Activated CD8-positive, alpha-beta memory T cell treated with anti-CD3 and anti-CD28 coated beads for 36 hours (primary cell): Measurements from ENCODE around the gene INTS6L. TPM values are rescaled to one million over a fixed set of nuclear protein-coding genes. Genes with fewer than 3 reads are reported as not detected.

Experiments
- CTCF ChIA-PET: fragments of 350-600 bp; sonication (Branson Sonifier 250); formaldehyde crosslinking; loops from one replicate; lab custom pipeline; 2021; ENCODE audit warnings: antibody characterized with exemption; lab: Charles Lee
- POLR2A ChIA-PET: fragments of 350-600 bp; sonication (Branson Sonifier 250); formaldehyde crosslinking; loops from one replicate; lab custom pipeline; 2021; ENCODE audit warnings: antibody characterized with exemption; lab: Charles Lee
- total RNA-seq, 2 experiments: library from RNA; stranded (reverse); gene quantifications; one replicate each; pipeline ENCODE4 v1.2.3, GENCODE V29; 2021

The INTS6L gene, protein sequence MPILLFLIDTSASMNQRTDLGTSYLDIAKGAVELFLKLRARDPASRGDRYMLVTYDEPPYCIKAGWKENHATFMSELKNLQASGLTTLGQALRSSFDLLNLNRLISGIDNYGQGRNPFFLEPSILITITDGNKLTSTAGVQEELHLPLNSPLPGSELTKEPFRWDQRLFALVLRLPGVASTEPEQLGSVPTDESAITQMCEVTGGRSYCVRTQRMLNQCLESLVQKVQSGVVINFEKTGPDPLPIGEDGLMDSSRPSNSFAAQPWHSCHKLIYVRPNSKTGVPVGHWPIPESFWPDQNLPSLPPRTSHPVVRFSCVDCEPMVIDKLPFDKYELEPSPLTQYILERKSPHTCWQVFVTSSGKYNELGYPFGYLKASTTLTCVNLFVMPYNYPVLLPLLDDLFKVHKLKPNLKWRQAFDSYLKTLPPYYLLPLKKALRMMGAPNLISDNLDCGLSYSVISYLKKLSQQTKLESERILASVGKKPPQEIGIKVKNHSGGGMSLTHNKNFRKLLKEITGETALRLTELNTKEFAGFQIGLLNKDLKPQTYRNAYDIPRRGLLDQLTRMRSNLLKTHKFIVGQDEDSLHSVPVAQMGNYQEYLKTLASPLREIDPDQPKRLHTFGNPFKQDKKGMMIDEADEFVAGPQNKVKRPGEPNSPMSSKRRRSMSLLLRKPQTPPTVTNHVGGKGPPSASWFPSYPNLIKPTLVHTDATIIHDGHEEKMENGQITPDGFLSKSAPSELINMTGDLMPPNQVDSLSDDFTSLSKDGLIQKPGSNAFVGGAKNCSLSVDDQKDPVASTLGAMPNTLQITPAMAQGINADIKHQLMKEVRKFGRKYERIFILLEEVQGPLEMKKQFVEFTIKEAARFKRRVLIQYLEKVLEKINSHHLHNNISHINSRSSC
- total RNA-seq = 10 to 100 TPM; 19.1 to 19.4 TPM

DNA sequence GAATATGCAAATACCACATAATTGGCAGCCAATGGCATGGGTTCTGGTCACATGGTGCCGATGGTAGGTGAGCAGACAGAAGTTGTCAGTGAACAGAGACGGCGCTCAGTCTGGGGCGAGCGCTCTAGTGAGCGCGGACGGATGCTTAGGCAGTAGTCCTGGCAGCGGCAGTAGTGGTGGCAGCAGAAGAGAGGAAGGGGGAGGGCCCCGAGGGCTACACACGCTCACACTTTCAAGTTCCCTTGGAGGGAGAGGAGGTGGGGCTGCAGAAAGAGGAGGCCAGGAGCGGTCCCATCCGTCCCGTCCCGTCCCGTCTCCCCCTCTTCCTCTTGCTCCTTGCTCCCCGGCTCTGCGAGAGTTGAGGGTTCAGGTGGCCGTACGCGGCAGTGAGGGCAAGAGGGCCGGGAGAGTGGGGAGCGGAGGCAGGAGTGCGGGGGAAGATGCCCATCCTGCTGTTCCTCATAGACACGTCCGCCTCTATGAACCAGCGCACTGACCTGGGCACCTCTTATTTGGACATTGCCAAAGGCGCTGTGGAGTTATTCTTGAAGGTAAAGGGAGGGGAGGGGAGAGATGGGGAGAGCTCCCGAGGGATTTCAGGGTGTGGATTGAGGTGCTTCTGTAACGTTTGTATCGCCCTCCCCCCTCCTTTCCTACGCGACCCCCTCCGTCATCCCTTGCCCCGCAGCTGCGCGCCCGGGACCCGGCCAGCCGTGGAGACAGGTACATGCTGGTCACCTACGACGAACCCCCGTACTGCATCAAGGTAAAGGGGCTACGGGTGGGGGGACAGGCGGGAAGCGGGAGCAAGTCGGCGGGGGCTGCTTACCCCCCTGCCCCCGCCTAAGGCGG is at the start of gene INTS6L:
Gene INTS6L (plus strand): TSS at position 108 of the 852 bp plus-strand sequence. CDS start 333 bp downstream, at position 441.
- ChIA-PET CTCF (no interaction called here), POLR2A (no interaction called here)

DNA sequence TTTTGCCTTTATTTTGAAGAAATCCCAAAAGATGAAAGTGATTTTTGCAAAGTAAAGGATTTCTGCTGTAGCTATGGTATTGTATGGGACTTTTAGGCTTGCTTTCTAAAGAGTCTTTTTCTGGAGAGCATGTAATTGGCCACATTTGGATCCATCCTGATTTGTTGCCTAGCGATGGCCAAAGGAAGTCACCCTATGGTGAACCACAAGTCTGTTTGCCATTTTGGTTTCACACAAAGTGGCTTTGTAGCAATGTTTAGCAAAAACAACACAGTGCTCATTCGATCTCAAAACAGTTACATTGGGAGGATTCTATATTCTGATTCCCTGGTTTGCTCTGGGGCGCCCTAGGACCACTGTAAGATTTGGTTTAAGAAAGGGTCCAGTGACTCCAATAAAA is 44.1 kb upstream of the INTS6L start:
- POLR2A ChIA-PET = no interaction called here
- CTCF ChIA-PET = no interaction called here

DNA sequence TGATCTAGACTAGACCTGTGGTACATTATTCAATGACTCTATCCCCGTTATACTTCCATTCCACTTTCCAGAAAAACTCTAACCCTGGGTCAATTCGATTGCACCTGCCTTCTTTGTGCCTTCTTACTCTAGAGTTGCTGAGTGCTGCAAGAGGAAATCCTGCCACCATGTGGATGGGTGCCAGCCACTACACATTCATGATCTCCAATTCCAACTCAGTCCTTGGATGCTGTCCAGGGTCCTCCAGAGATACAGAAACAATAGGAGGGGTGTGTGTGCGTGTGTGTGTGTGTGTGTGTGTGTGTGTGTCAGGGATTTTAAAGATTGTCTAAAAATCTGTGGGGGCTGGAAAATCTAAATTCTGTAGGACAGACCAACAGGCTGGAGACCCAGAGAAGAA is 42.9 kb upstream of the INTS6L start:
- ChIA-PET POLR2A (no interaction called here), CTCF (no interaction called here)

DNA sequence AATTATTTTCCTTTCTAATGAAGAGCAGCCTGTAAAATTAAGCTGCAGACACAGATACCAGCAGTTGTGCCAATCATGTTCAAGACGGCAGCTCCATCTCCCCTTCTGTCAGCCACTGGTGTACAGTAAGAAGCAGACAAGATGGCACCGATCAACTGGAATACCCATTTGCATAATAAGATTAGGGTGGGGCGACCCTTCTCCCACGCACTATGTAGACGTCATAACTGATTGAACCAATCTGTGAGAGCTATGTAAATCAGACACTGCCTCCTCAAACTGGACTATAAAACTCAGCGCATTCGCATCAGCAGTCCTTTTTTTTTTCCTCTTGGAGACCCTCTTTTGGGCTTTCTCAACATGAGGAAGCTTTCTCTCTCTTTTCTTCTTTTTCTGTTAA is 40.4 kb upstream of the INTS6L start:
- POLR2A ChIA-PET = no interaction called here
- CTCF ChIA-PET = no interaction called here

DNA sequence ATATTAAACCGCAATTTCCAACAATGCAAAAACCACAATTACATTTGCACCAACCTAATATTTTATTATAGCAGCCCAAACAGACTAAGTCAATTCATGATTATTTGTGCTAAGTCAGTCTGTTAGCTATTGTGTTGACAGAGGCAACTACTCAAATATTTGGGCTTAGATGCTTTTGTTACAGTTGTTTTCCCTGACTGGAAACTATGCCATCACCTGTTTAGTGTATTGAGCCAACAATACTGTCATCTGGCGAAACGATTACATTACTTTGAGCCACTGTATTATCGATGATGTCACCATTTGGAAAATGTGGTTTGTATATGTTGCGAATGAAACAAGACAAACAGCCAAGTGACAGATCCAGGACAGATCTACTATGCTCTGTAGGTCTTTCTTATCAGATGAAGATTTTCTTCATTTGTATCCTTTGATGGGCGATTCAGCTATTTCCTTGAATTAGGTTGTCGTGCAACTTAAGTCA is 38.7 kb upstream of the INTS6L start:
- ChIA-PET CTCF (no interaction called here), POLR2A (no interaction called here)

DNA sequence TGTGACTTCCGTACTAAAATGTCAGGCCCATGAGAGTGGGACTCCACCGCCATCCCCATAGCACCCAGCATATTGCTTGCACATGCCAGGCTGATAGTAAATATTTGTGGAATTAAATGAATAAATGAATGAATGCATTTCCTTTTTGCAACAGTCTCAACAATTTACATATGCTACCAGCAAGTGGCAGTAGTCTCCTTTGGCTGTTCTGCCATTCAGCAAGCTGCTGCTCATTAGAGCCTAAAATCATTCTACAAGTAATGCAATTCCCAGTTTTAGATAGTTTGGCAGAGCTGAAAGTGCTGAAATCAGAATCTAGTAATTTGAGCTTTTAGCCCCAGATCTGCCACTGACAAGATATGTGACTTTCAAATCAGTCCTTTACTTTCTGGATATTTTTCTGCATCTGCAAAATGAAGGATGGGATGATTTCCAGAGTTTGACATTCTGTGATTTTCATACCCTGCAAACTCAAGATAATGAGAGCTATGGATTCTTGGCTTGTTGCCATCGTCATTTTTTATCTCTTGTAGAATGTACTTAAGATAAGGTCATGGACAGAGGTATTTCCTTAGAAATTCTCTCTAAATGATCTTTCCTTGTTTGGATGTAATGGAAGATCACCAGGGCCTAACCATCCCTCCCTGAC is 35.7 kb upstream of the INTS6L start:
- ChIA-PET POLR2A (no interaction called here), CTCF (no interaction called here)

DNA sequence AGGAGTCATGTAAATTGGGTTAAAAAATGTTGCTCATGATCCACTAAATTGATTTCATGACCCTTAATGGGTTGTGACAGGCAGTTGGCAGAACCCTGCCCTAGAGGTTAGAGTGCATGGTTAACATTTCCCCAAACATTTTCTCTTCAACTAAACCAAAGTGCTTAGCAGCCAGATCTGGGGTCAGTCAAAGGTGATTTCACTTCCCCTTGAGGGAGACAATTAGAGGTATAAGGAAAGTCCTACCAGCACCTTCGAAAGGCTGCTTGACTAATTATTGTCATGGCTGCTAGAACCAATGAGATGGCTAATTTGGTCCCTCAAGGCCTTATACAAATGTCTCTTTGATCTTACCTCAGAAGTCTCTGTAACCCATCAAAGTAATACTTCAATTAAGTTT is 30.9 kb upstream of the INTS6L start:
- POLR2A ChIA-PET = no interaction called here
- CTCF ChIA-PET = no interaction called here

DNA sequence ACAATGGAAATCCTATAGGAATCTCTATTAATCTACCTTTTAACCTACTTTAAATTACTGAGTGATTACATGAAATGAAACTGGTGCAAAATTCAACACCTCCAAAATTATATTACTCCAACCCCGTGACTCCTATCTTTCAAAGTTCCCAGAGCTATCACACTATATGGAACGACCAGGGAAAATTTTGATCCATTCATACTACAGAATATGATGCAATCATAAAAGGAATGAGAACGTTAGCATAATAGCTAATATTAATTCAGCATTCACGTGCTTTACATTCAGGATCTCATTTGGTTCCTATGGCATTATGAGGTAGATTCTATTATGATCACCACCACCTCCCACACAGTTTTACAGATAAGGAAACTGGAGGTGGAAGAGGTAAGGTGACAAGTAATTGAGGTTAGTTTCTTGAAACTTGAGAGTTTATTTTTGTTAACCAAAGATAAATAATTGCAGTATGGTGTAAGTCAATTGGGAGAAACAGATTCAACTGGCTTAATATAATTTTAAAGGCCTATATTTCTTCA is 29.4 kb upstream of the INTS6L start:
- POLR2A ChIA-PET = no interaction called here
- CTCF ChIA-PET = no interaction called here

DNA sequence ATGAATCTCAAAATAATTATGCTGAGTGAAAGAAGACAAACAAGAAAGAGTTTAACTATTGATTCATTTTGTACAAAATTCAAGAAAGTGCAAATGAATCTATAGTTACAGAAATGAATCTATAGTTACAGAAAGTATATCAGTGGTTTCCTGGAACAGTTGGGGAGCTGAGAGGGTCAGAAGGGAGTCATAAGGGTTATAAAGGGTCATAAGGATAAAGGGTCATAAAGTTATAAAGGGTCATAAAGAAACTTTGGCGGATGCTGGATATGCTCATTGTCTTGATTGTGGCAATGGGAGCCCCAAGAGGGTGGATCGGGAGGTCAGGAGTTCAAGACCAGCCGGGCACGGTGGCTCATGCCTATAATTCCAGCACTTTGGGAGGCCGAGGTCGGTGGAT is 26.0 kb upstream of the INTS6L start:
- POLR2A ChIA-PET = no interaction called here
- CTCF ChIA-PET = no interaction called here

DNA sequence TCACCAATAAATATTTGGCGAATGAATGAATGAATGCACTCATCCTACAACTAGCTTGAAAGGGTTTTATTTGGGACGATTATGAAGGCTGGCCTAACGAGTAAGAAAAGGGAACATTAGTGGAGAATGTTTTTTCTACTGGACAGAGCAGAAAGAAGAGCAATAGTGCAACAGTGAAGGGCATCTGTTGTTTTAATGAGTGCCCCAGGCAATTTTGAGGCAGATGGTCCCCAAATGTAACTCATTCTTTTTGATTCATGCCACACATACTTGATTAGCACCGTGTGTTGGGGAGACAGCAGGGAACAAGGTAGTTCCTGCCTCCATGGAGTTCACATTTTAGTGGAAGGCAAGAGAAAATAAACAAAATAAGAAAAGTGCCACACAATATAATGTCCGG is 22.7 kb upstream of the INTS6L start:
- CTCF ChIA-PET = no interaction called here

DNA sequence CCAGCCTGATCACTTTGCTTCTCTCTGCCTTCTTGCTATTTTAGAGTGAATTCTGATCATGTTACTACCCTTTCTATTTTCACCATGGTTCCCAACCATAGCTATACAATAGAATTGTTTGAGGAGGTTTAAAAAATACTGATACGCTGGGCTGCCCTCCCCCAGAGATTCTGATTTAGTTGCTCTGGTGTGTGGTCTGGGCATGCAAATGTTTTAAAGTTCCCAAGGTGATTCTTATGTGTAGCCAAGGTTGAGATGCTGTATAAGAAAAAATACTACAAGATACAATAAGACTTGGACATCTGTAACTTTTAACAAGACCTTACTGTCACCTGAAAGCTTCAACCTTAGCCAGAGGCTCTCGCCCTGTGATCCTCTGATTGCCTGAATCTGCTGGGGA is 22.2 kb upstream of the INTS6L start:
- ChIA-PET CTCF (no interaction called here), POLR2A (no interaction called here)

More for the DNA sequence above, 22.7 kb upstream of the INTS6L start:
- POLR2A ChIA-PET = no interaction called here

DNA sequence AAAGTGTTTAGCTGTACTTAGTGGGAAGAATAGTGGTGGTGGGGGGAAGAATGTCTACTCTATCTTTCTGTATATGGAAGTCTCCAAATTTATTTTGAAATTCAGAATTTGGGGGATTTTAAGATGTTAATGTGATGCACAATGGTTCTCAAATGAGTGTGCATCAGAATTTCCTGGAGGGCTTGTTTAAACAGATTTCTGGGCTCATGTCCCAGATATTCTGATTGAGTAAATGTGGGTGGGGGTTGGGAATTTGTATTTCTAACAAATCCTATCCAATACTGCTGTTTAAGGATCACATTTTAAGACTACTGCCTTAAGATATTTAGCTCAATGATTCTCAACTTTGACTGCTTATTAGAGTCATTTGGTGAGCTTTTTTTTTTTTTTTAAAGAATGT is 15.1 kb upstream of the INTS6L start:
- ChIA-PET POLR2A (no interaction called here), CTCF (no interaction called here)

DNA sequence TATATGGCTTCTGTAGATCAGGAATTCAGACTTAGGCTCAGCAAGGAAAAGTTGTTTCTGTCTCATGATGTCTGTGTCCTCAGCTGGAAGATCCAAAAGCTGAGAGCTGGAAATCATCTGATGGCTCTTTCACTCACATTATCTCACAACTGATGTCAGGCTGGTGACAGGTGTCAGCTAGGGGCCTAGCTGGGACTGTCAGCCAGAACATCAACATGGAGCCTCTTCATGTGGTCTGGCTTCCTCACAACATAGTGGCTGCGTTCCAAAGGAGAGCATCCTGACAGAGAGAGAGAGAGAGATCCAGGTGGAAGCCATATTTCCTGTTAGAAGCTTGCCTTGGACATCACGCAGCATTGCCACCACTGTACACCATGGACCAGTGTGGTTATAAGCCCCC is 10.6 kb upstream of the INTS6L start:
- POLR2A ChIA-PET = no interaction called here

DNA sequence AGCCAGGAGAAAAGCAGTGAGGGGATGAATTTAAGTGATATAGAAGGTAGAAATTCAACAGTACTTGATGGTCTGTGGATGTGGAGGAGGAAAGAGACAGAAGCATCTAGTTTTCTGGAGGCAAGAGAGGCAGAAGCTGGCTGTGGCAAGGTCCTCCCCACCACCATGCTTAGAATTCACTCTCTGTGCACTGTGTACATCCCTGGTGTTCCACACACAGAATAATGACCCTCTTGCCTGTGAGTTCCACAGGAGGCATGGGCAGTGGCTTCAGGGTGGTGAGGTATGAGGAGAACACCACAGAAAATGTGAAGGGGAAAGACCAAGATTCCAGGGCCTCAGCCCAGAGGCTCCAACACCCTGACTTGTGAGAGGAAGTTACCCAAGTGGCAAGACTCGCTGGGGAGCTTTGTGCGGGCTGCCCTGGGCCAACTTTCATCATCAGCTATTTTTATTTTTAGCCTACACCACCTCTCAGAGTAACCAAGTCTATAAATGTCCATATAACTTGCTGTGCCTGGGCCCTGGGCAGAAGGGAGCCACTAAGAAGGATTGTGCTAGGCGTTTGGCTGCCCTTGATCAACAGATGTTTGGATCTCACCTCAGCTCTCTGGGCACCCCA is 7.8 kb upstream of the INTS6L start:
- ChIA-PET CTCF (no interaction called here), POLR2A (no interaction called here)

More for the DNA sequence above, 10.6 kb upstream of the INTS6L start:
- CTCF ChIA-PET = no interaction called here

DNA sequence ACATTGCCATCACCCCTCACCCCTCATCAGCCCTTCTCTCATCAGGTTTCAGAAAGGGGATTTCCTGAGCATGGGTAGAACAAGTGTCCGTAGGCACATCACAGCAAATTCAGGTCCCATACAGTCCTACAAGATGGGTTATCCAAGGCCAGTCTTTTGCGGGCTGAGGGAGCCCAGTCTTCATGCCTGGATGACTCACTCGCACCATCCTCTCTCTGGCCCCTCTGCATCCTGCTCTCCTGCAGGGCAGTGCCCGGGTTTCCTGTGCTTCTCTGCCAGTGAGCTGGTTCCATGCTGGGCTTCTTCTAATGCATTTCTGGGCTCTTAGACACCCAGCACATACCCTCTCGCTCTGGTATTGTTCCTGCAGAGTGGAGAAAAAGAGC is 7.3 kb upstream of the INTS6L start:
- POLR2A ChIA-PET = no interaction called here
- CTCF ChIA-PET = no interaction called here

DNA sequence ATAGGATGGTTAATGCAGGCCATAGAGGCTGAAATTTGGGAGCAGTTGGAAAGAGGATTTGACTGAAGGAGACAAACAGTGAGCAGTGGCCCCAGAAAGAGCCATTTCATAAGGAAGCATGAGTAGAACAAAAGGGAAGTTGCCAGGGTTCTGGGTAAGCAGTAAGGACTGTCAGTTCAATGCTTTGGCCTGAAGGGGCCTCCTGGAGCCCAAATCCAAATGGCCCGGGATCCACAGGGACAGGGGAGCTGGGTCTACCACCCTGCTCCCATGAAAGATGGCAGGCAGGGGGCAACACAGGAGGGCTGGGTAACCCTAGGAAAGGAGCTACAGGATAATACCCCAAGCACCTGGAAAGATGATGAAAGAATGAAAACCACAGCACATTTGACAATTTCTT is 4.1 kb upstream of the INTS6L start:
- POLR2A ChIA-PET = no interaction called here
- CTCF ChIA-PET = interaction anchor here (0.6 kb wide), 1 partner anchor 424 kb away, joined by 3 read pairs; no protein-coding TSS in a partner anchor

DNA sequence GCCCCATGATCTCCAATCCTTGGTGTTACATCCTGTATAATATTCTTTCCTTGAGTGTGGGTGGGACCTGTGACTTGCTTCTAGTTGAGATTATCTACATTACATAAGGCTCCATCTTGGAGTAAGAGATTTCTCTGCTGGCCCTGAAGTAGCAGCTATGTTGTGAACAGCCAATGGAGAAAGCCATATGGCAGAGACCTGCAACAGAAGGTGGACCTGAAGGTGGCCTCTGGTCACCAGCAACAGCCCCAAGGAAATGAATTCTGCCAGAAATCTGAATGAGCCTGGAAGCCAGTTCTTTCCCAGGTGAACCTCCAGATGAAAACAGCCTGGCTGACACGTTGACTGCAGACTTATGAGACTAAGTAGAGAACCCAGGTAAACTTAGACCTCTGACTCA is 2.3 kb upstream of the INTS6L start:
- CTCF ChIA-PET = no interaction called here
- POLR2A ChIA-PET = no interaction called here

DNA sequence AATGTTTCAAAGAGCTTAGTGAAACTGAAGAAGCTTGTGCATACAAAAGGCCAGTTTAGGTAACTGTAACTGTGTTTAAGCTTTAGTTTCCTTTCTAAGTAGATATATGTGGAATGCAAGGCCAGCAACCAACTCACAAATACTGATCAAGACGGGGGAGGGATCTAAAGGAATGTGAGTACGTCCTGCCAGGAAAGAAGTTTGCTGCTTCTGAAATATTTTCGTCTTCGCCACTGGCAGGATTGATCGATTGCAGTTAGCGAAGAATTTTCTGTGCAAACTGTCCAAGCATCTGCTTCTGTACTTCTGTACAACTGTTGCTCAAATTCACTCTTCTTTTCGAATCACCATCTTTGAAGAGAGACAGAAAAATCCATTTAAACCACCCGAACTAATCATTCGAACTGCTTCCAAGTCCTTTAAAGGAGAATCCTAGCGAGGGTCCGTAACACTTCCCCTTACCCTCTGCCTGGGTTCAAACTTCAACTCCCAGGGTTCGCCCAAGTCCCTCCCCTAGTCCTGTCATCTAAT is 373 bp upstream of the INTS6L start:
- ChIA-PET POLR2A (no interaction called here), CTCF (interaction anchor here (1.0 kb wide), 1 partner anchor 15 kb away, joined by 3 read pairs; no protein-coding TSS in a partner anchor)
